Breast epithelium (tissue), 3 donors: Measurements from ENCODE around the gene ATXN7L1.

Source experiments
- POLR2A ChIP-seq: fragments of 450-650 bp; IDR thresholded peaks from one replicate; pipeline ENCODE4 v1.6.1; 2016; ENCODE audit warnings: antibody characterized with exemption, mild to moderate bottlenecking, moderate library complexity
- TF ChIP-seq, protein P1 (sequence below), 3 donors: fragments of 450-650 bp; IDR thresholded peaks; one replicate each; pipeline ENCODE4 v1.5.1; 2016 to 2017; ENCODE audit warnings: antibody characterized with exemption in 3 of 3, mild to moderate bottlenecking in 3 of 3, moderate library complexity in 3 of 3

DNA sequence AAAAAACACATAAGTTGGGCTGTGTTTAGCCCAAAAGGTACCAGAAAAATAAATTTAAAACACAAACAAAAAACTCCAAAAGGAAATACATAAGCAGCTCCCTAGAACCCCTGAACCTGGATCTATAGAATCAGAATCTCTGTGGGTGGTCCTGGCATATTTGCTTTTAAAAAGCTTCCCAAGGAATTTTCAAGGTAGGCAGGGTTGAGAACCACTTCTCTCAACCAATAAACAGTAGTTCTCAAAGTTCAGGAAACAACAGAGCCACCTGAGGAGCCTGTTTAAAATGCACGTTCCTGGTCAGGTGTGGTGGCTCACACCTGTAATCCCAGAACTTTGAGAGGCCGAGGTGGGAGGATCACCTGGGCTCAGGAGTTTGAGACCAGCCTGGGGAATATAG is 12.5 kb downstream of the ATXN7L1 start:
- TF ChIP-seq, protein P1, sequence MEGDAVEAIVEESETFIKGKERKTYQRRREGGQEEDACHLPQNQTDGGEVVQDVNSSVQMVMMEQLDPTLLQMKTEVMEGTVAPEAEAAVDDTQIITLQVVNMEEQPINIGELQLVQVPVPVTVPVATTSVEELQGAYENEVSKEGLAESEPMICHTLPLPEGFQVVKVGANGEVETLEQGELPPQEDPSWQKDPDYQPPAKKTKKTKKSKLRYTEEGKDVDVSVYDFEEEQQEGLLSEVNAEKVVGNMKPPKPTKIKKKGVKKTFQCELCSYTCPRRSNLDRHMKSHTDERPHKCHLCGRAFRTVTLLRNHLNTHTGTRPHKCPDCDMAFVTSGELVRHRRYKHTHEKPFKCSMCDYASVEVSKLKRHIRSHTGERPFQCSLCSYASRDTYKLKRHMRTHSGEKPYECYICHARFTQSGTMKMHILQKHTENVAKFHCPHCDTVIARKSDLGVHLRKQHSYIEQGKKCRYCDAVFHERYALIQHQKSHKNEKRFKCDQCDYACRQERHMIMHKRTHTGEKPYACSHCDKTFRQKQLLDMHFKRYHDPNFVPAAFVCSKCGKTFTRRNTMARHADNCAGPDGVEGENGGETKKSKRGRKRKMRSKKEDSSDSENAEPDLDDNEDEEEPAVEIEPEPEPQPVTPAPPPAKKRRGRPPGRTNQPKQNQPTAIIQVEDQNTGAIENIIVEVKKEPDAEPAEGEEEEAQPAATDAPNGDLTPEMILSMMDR (IDR thresholded peaks at IDR 0.05) = no peak
- TF ChIP-seq POLR2A = no peak
